MCF 10A (cell line): Measurements from ENCODE around the gene OR52E1. TPM values are rescaled to one million over a fixed set of nuclear protein-coding genes. Genes with fewer than 3 reads are reported as not detected.

Experiments used
- BruUV-seq: library from RNA; stranded (reverse); fragments of 400-500 nt; replicated peaks from 2 replicates; lab custom pipeline; 2021; lab: Mats Ljungman, UMichigan
- CTCF ChIA-PET: fragments of 300-600 bp; sonication (Branson Sonifier 250); formaldehyde crosslinking; extraction: SDS; loops from one replicate; lab custom pipeline; 2021; ENCODE audit warnings: antibody characterized with exemption, inconsistent platforms; lab: Yijun Ruan, JAX
- POLR2A ChIA-PET: fragments of 300-600, 350-650 bp; sonication (Branson Sonifier 250); formaldehyde crosslinking; extraction: SDS; loops from one replicate; lab custom pipeline; 2020; ENCODE audit warnings: antibody characterized with exemption, inconsistent platforms; lab: Yijun Ruan, JAX
- DNase-seq: peaks from one replicate; pipeline ENCODE4 v3.0.0-alpha.2; 2018; ENCODE audit not compliant: unreplicated experiment
- H3K27ac Mint-ChIP-seq: one replicate; pipeline ENCODE4 v1.8.0; 2022; ENCODE audit warnings: mild to moderate bottlenecking, low read depth, mixed read lengths; ENCODE audit not compliant: unreplicated experiment
- H3K27me3 Mint-ChIP-seq: one replicate; pipeline ENCODE4 v1.8.0; 2022; ENCODE audit warnings: mixed read lengths; ENCODE audit not compliant: insufficient read depth, unreplicated experiment
- H3K36me3 Mint-ChIP-seq: one replicate; pipeline ENCODE4 v1.8.0; 2022; ENCODE audit warnings: mild to moderate bottlenecking, moderate library complexity, mixed read lengths; ENCODE audit not compliant: insufficient read depth, unreplicated experiment
- H3K4me1 Mint-ChIP-seq: one replicate; pipeline ENCODE4 v1.8.0; 2022; ENCODE audit warnings: mixed read lengths; ENCODE audit not compliant: insufficient read depth, unreplicated experiment
- H3K4me3 Mint-ChIP-seq: one replicate; pipeline ENCODE4 v1.8.0; 2022; ENCODE audit warnings: mild to moderate bottlenecking, moderate library complexity, mixed read lengths; ENCODE audit not compliant: unreplicated experiment
- H3K9me3 Mint-ChIP-seq: one replicate; pipeline ENCODE4 v1.8.0; 2022; ENCODE audit warnings: mixed read lengths; ENCODE audit not compliant: unreplicated experiment
- intact Hi-C: fragments of 100-400 bp; cut with micrococcal nuclease; formaldehyde crosslinking; loops from 2 replicates; pipeline ENCODE4 v1.14.1; 2022
- total RNA-seq: library from RNA; stranded (reverse); gene quantifications from 2 replicates; pipeline ENCODE4 v1.2.3, GENCODE V29; 2022
- TF ChIP-seq, protein P1 (sequence below): fragments of 200-600 bp; IDR thresholded peaks from one replicate; pipeline ENCODE4 v1.8.0; 2022; ENCODE audit warnings: antibody characterized with exemption, mild to moderate bottlenecking; ENCODE audit not compliant: unreplicated experiment

Gene OR52E1
- total RNA-seq, 1 experiment from 2014 or later: not detected

DNA sequence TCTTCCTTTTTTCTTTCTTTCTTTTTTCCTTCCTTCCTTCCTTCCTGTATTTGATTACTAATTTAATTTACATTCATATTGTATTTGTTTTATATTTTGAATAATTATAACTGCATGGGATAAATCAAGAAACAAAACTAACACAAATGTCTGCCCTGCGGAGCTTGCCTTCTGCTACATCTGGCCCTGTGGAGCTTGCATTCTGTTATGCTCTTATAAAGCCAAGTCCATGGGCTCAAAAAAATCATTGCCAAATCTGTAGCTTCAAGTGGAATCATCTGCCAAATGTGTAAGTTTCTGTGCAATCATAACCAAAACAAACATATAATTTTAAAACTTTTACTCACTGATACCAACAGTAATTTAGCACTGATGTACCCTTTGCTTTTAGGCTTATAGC is 31.0 kb upstream of the OR52E1 start:
- no peak for DNase-seq
- no peaks in the 10 kb centered on the region for H3K36me3 Mint-ChIP-seq
- H3K27ac Mint-ChIP-seq: no peak overlapping the region
- ChIA-PET CTCF (interaction anchor here (0.7 to 1.2 kb wide), 2 partner anchors 8 to 34 kb away, joined by 4 read pairs; no protein-coding TSS in a partner anchor), POLR2A (interaction anchor here (0.7 to 0.8 kb wide), 2 partner anchors 111 to 458 kb away, joined by 5 to 6 read pairs; no protein-coding TSS in a partner anchor)
- peaks cover 20% of the 10 kb centered on the region for H3K27me3 Mint-ChIP-seq
- TF ChIP-seq, protein P1, sequence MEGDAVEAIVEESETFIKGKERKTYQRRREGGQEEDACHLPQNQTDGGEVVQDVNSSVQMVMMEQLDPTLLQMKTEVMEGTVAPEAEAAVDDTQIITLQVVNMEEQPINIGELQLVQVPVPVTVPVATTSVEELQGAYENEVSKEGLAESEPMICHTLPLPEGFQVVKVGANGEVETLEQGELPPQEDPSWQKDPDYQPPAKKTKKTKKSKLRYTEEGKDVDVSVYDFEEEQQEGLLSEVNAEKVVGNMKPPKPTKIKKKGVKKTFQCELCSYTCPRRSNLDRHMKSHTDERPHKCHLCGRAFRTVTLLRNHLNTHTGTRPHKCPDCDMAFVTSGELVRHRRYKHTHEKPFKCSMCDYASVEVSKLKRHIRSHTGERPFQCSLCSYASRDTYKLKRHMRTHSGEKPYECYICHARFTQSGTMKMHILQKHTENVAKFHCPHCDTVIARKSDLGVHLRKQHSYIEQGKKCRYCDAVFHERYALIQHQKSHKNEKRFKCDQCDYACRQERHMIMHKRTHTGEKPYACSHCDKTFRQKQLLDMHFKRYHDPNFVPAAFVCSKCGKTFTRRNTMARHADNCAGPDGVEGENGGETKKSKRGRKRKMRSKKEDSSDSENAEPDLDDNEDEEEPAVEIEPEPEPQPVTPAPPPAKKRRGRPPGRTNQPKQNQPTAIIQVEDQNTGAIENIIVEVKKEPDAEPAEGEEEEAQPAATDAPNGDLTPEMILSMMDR: no peak
- H3K9me3 Mint-ChIP-seq: no peaks in the 10 kb centered on the region
- no peak overlapping the region for H3K4me3 Mint-ChIP-seq
- BruUV-seq: no TSS peak
- intact Hi-C loops: loop anchor here (10.0 kb wide), 1 partner anchor 56 kb away; no protein-coding TSS in a partner anchor
- peaks cover 5% of the 10 kb centered on the region for H3K4me1 Mint-ChIP-seq

DNA sequence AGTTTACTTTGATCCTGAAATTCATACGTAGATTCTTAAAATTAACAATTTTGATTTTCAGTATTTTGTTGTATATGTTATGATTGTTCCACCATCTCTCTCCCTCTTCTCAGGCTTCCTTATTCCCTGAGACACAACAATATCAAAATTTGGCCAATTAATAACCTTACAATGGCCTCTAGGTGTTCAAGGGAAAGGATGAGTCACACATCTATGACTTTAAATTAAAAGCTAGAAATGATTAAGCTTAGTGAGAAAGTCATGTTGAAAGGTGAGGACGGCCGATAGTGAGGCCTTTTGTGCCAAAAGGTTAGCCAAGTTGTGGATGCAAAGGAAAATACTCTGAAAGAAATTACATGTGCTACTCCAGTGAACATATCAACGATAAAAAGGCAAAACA is 28.5 kb upstream of the OR52E1 start:
- peaks cover 5% of the 10 kb centered on the region for H3K4me1 Mint-ChIP-seq
- no peaks in the 10 kb centered on the region for H3K36me3 Mint-ChIP-seq
- no TSS peak for BruUV-seq
- no peak for DNase-seq
- intact Hi-C loops: no loop called here
- peaks cover 21% of the 10 kb centered on the region for H3K27me3 Mint-ChIP-seq
- H3K9me3 Mint-ChIP-seq: no peaks in the 10 kb centered on the region
- ChIA-PET CTCF (interaction anchor here (0.8 to 1.2 kb wide), 2 partner anchors 84 to 414 kb away, joined by 3 to 4 read pairs; no protein-coding TSS in a partner anchor), POLR2A (no interaction called here)
- TF ChIP-seq, protein P1: no peak
- H3K27ac Mint-ChIP-seq: no peak overlapping the region
- H3K4me3 Mint-ChIP-seq: no peak overlapping the region

DNA sequence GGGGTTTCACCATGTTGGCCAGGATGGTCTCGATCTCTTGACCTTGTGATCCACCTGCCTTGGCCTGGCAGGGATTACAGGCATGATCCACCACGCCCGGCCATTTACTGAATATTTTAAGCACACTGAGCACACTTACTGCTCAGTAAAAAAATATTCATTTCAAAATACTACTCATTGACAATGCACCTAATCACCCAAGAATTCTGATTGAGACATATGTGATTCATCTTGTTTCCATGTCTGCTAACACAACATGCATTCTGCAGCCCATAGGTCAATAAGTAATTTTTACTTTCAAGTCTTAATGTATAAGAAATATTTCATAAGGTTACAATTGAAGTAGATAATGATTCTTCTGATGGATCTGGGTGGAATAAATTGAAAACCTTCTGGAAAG is 27.3 kb upstream of the OR52E1 start:
- peak; percentile 8 for DNase-seq
- intact Hi-C loops: no loop called here
- ChIA-PET POLR2A (no interaction called here), CTCF (interaction anchor here (1.2 kb wide), 1 partner anchor 416 kb away, joined by 4 read pairs; no protein-coding TSS in a partner anchor)
- peaks cover 25% of the 10 kb centered on the region for H3K27me3 Mint-ChIP-seq
- peaks cover 5% of the 10 kb centered on the region for H3K4me1 Mint-ChIP-seq
- no peaks in the 10 kb centered on the region for H3K9me3 Mint-ChIP-seq
- H3K36me3 Mint-ChIP-seq: no peaks in the 10 kb centered on the region
- TF ChIP-seq, protein P1: no peak
- no peak overlapping the region for H3K27ac Mint-ChIP-seq
- H3K4me3 Mint-ChIP-seq: no peak overlapping the region
- no TSS peak for BruUV-seq

GRCh38 chr11:5043380-5043779 is 26.0 kb upstream of the OR52E1 start:
- ChIA-PET POLR2A (no interaction called here), CTCF (interaction anchor here (0.5 to 1.1 kb wide), 3 partner anchors 52 to 764 kb away, joined by 3 to 4 read pairs (median 3); no protein-coding TSS in a partner anchor)
- no TSS peak for BruUV-seq
- DNase-seq: peak; percentile 50
- H3K27ac Mint-ChIP-seq: no peak overlapping the region
- H3K27me3 Mint-ChIP-seq: peaks cover 26% of the 10 kb centered on the region
- no peaks in the 10 kb centered on the region for H3K9me3 Mint-ChIP-seq
- no peak overlapping the region for H3K4me3 Mint-ChIP-seq
- TF ChIP-seq, protein P1: no peak
- H3K4me1 Mint-ChIP-seq: peaks cover 5% of the 10 kb centered on the region
- intact Hi-C loops: no loop called here
- no peaks in the 10 kb centered on the region for H3K36me3 Mint-ChIP-seq
